GM19025 (cell line): ENCODE data around the gene COQ10B.
A peak's percentile ranks its signal among the peaks of the same experiment; 100 is the strongest.
"Not testable (repeated sequence)": the region's sequence is repeated elsewhere in the genome, so short reads cannot be mapped to it uniquely, and the experiment has no call there.

Experiments used
- ATAC-seq: cut with Tn5 transposase; IDR thresholded peaks from one replicate; pipeline ENCODE4 v1.9.1; 2021; ENCODE audit warnings: mild to moderate bottlenecking, low read depth, moderate library complexity; ENCODE audit not compliant: unreplicated experiment

Gene COQ10B

GRCh38 chr2:197453123-197453913 lies at the start of gene COQ10B:
Gene COQ10B (plus strand): TSS chr2:197453552. CDS start chr2:197453561, 9 bp downstream.
- ATAC-seq, result peak; percentile 91

- no peak for ATAC-seq
Observed at GRCh38 chr2:197405582-197405981, 47.8 kb upstream of the COQ10B start.

- no peak for ATAC-seq
Observed at GRCh38 chr2:197414039-197414438, 39.3 kb upstream of the COQ10B start.

GRCh38 chr2:197414515-197414914 lies 38.8 kb upstream of the COQ10B start:
- no peak for ATAC-seq

GRCh38 chr2:197416268-197416667 lies 37.1 kb upstream of the COQ10B start:
- ATAC-seq, result no peak

- ATAC-seq, result no peak
Observed at GRCh38 chr2:197419438-197419837, 33.9 kb upstream of the COQ10B start.

GRCh38 chr2:197423307-197423706 lies 30.0 kb upstream of the COQ10B start:
- ATAC-seq, result no peak

GRCh38 chr2:197425550-197425949 lies 27.8 kb upstream of the COQ10B start:
- no peak for ATAC-seq

- no peak for ATAC-seq
Observed at GRCh38 chr2:197426723-197427603, 26.4 kb upstream of the COQ10B start.

GRCh38 chr2:197427986-197428385 lies 25.4 kb upstream of the COQ10B start:
- no peak for ATAC-seq

GRCh38 chr2:197431858-197432257 lies 21.5 kb upstream of the COQ10B start:
- no peak for ATAC-seq

GRCh38 chr2:197432527-197432926 lies 20.8 kb upstream of the COQ10B start:
- not testable (repeated sequence) for ATAC-seq

GRCh38 chr2:197433780-197434438 lies 19.4 kb upstream of the COQ10B start:
- ATAC-seq, result no peak

GRCh38 chr2:197434541-197435513 lies 18.5 kb upstream of the COQ10B start, which contains the start of gene SF3B1:
Gene SF3B1 (minus strand): TSS chr2:197435028. CDS start chr2:197434999, 29 bp downstream.
- ATAC-seq, result peak; percentile 91

- no peak for ATAC-seq
Observed at GRCh38 chr2:197435598-197436420, 17.5 kb upstream of the COQ10B start.

GRCh38 chr2:197437380-197437779 lies 16.0 kb upstream of the COQ10B start:
- no peak for ATAC-seq

GRCh38 chr2:197442857-197443256 lies 10.5 kb upstream of the COQ10B start:
- ATAC-seq, result no peak

GRCh38 chr2:197445746-197446145 lies 7.6 kb upstream of the COQ10B start:
- ATAC-seq, result no peak

- ATAC-seq, result no peak
Observed at GRCh38 chr2:197446844-197447243, 6.5 kb upstream of the COQ10B start.
